Liver (tissue), 3 donors: ENCODE data around the gene PLTP.

Experiments used
- FOXA1 ChIP-seq: IDR thresholded peaks from 2 replicates; pipeline ENCODE4 v1.6.1; 2016; ENCODE audit warnings: antibody characterized with exemption
- GABPA ChIP-seq, 2 donors: IDR thresholded peaks in 1 of 2; conservative IDR thresholded peaks in 1 of 2; 2 replicates each; pipeline ENCODE4 v1.6.1; 2016; ENCODE audit warnings: antibody characterized with exemption in 2 of 2, mild to moderate bottlenecking in 1 of 2, moderate library complexity in 1 of 2
- JUND ChIP-seq, 2 donors: IDR thresholded peaks; 2 replicates each; pipeline ENCODE4 v1.6.1; 2016; ENCODE audit warnings: antibody characterized with exemption in 2 of 2
- NR2F2 ChIP-seq: IDR thresholded peaks from 2 replicates; pipeline ENCODE4 v1.6.1; 2016; ENCODE audit warnings: antibody characterized with exemption
- RAD21 ChIP-seq, 2 donors: IDR thresholded peaks; 2 replicates each; pipeline ENCODE4 v1.6.1; 2016; ENCODE audit warnings: antibody characterized with exemption in 2 of 2, mild to moderate bottlenecking in 2 of 2
- RXRA ChIP-seq, 2 donors: IDR thresholded peaks; 2 replicates each; pipeline ENCODE4 v1.6.1; 2017 to 2018; ENCODE audit warnings: antibody characterized with exemption in 2 of 2, mild to moderate bottlenecking in 1 of 2
- SP1 ChIP-seq: IDR thresholded peaks from 2 replicates; pipeline ENCODE4 v1.6.1; 2018; ENCODE audit warnings: antibody characterized with exemption, mild to moderate bottlenecking
- TAF1 ChIP-seq: conservative IDR thresholded peaks from 2 replicates; pipeline ENCODE4 v1.6.1; 2016; ENCODE audit warnings: antibody characterized with exemption, mild to moderate bottlenecking
- YY1 ChIP-seq: IDR thresholded peaks from 2 replicates; pipeline ENCODE4 v1.6.1; 2016; ENCODE audit warnings: antibody characterized with exemption, mild to moderate bottlenecking
- TF ChIP-seq, protein P1 (sequence below): fragments of 150-350 bp; IDR thresholded peaks from 2 replicates; pipeline ENCODE4 v1.5.1; 2017; ENCODE audit warnings: improper control_type of control experiment, low read depth, low read length; ENCODE audit not compliant: missing input control
- TF ChIP-seq, protein P2 (sequence below): IDR thresholded peaks from 2 replicates; pipeline ENCODE4 v1.6.1; 2016; ENCODE audit warnings: antibody characterized with exemption
- donor health status: healthy.
- donor health status: healthy.

DNA sequence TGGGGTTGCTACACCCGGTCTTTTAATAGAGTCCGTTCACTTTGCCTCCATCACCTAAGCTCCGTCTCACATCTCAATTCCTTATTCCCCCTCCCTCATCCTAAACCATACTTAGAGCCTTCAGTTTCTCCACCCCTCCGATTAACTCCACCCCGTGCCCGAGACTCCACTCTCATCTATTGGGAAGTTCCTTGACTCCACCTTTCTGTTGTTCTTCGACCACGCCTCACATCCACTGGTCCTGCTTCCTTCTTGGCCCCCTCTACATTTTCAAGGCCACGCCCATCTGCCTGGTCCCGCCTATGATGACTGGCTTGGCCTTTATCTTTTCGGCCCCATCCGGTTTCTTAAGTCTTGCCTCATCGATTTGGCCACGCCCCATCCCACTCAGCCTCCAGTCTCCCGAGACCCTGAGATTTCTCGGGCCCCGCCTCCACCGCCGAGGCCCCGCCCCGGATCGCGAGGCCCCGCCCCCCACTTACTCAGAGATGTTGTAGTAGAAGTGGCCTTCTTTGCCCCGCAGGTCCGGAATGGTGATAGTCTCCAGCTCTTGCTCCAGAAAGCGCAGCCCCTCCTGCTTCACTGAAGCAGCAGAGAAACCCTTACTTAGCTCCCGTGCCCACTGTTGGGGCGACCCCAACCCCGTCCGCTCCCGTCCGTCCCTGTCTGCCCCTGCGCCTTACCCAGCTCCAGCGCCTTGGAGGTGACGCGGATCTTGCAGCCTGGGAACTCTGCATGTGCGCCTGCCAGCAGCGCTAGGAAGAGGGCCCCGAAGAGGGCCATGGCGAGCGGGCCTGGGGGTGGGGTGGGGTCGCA lies 1.1 kb downstream of the PLTP start:
- TF ChIP-seq RAD21 (IDR thresholded peaks at IDR 0.05) (peak; percentile 11 to 30), NR2F2 (no peak), YY1 (peak; percentile 28), GABPA (IDR thresholded peaks at IDR 0.05 in 1 of 2, conservative IDR thresholded peaks at IDR 0.05 in 1 of 2) (no peak), JUND (IDR thresholded peaks at IDR 0.05) (no peak), RXRA (IDR thresholded peaks at IDR 0.05) (no peak), SP1 (peak; percentile 51), FOXA1 (no peak), TAF1 (no peak)
- TF ChIP-seq, protein P1, sequence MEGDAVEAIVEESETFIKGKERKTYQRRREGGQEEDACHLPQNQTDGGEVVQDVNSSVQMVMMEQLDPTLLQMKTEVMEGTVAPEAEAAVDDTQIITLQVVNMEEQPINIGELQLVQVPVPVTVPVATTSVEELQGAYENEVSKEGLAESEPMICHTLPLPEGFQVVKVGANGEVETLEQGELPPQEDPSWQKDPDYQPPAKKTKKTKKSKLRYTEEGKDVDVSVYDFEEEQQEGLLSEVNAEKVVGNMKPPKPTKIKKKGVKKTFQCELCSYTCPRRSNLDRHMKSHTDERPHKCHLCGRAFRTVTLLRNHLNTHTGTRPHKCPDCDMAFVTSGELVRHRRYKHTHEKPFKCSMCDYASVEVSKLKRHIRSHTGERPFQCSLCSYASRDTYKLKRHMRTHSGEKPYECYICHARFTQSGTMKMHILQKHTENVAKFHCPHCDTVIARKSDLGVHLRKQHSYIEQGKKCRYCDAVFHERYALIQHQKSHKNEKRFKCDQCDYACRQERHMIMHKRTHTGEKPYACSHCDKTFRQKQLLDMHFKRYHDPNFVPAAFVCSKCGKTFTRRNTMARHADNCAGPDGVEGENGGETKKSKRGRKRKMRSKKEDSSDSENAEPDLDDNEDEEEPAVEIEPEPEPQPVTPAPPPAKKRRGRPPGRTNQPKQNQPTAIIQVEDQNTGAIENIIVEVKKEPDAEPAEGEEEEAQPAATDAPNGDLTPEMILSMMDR = no peak
- TF ChIP-seq, protein P2, sequence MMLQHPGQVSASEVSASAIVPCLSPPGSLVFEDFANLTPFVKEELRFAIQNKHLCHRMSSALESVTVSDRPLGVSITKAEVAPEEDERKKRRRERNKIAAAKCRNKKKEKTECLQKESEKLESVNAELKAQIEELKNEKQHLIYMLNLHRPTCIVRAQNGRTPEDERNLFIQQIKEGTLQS = peak; percentile 24
